NCI-H748 treated with DMSO at 0.1 percent for 48 hours (cell line): ENCODE data around the gene SMPD2.

Experiments used
- DNase-seq: peaks from one replicate; lab custom pipeline; 2025; lab: John Stamatoyannopoulos, UW

The SMPD2 gene

GRCh38 chr6:109440331-109441068 is at the start of gene SMPD2, which contains the start of gene PPIL6:
Gene SMPD2 (plus strand): TSS chr6:109440724. CDS start chr6:109441122, 398 bp downstream.
Gene PPIL6 (minus strand): TSS chr6:109440628. CDS start chr6:109440590, 38 bp downstream.
- DNase-seq = peak; percentile 67

GRCh38 chr6:109393157-109393885 is 47.2 kb upstream of the SMPD2 start:
- no peak for DNase-seq

GRCh38 chr6:109393886-109394281 is 46.6 kb upstream of the SMPD2 start:
- no peak for DNase-seq

GRCh38 chr6:109396046-109396718 is 44.3 kb upstream of the SMPD2 start:
- no peak for DNase-seq

GRCh38 chr6:109397020-109397419 is 43.5 kb upstream of the SMPD2 start:
- no peak for DNase-seq

GRCh38 chr6:109406196-109406595 is 34.3 kb upstream of the SMPD2 start:
- DNase-seq = no peak

- DNase-seq = no peak
Observed at GRCh38 chr6:109411034-109411433, 29.5 kb upstream of the SMPD2 start.

GRCh38 chr6:109417646-109418045 is 22.9 kb upstream of the SMPD2 start:
- DNase-seq = no peak

- no peak for DNase-seq
Observed at GRCh38 chr6:109420751-109421150, 19.8 kb upstream of the SMPD2 start.

- DNase-seq = no peak
Observed at GRCh38 chr6:109421184-109421583, 19.3 kb upstream of the SMPD2 start.

GRCh38 chr6:109424946-109425345 is 15.6 kb upstream of the SMPD2 start:
- no peak for DNase-seq

- DNase-seq = no peak
Observed at GRCh38 chr6:109428889-109429477, 11.5 kb upstream of the SMPD2 start.

- no peak for DNase-seq
Observed at GRCh38 chr6:109429496-109429895, 11.0 kb upstream of the SMPD2 start.

GRCh38 chr6:109434456-109434855 is 6.1 kb upstream of the SMPD2 start:
- no peak for DNase-seq

GRCh38 chr6:109436041-109436440 is 4.5 kb upstream of the SMPD2 start:
- DNase-seq = no peak

GRCh38 chr6:109441069-109441816 is 719 bp downstream of the SMPD2 start:
- peak; percentile 14 for DNase-seq

- DNase-seq = no peak
Observed at GRCh38 chr6:109442393-109442924, 1.9 kb downstream of the SMPD2 start.

- no peak for DNase-seq
Observed at GRCh38 chr6:109443425-109443950, 3.0 kb downstream of the SMPD2 start.

GRCh38 chr6:109445382-109445781 is 4.9 kb downstream of the SMPD2 start:
- DNase-seq = no peak

GRCh38 chr6:109446072-109446471 is 5.5 kb downstream of the SMPD2 start:
- DNase-seq = no peak

GRCh38 chr6:109446541-109446940 is 6.0 kb downstream of the SMPD2 start:
- DNase-seq = no peak
